Colonic mucosa (tissue), 4 donors: ENCODE measurements around the gene DTNBP1. TPM values are rescaled to one million over a fixed set of nuclear protein-coding genes. Genes with fewer than 3 reads are reported as not detected.

ENCODE experiments used
- DNase-seq: peaks from one replicate; pipeline ENCODE4 v3.0.0-alpha.2; 2020
- H3K27ac ChIP-seq: fragments of 200-600 bp; one replicate; pipeline ENCODE4 v1.8.0; 2021
- H3K27me3 ChIP-seq: fragments of 200-600 bp; one replicate; pipeline ENCODE4 v1.8.0; 2021
- H3K36me3 ChIP-seq: fragments of 200-600 bp; one replicate; pipeline ENCODE4 v1.8.0; 2021
- H3K4me1 ChIP-seq: fragments of 200-600 bp; one replicate; pipeline ENCODE4 v1.8.0; 2021; ENCODE audit warnings: mild to moderate bottlenecking
- H3K4me3 ChIP-seq: fragments of 200-600 bp; one replicate; pipeline ENCODE4 v1.8.0; 2021
- H3K9ac ChIP-seq, 2 donors: one replicate each; pipeline ENCODE4 v1.7.0; 2013; ENCODE audit warnings: control low read depth in 2 of 2, low read depth in 2 of 2, low read length in 2 of 2
- H3K9me3 ChIP-seq: fragments of 200-600 bp; one replicate; pipeline ENCODE4 v1.8.0; 2021
- CTCF ChIP-seq: fragments of 200-600 bp; IDR thresholded peaks from one replicate; pipeline ENCODE4 v1.8.0; 2022; ENCODE audit warnings: antibody characterized with exemption, mild to moderate bottlenecking
- intact Hi-C: fragments of 100-400 bp; cut with DNase I; formaldehyde crosslinking; loops from one replicate; pipeline ENCODE4 v1.14.1; 2022
- total RNA-seq, 2 donors: library from RNA; stranded (reverse); fragmentation: NEBNext Ultra II Directional in 1 of 2; extraction: Animal tissue kit (Norgen Biotek cat#: 25700) in 1 of 2; gene quantifications; one replicate each; pipeline ENCODE4 v1.2.1, GENCODE V29; 2021
- donor health status: healthy.
- donor health status: DM: no; HTN: no; CAD: no.
- donor health status: DM: no; HTN: no; CAD: no.

DTNBP1 gene
- total RNA-seq, 2 donors from 2014 or later = 17.4 to 22.0 TPM

- Histone ChIP-seq H3K27ac (no peak overlapping the region), H3K4me1 (no peaks in the 10 kb centered on the region), H3K9me3 (no peaks in the 10 kb centered on the region), H3K27me3 (no peaks in the 10 kb centered on the region), H3K4me3 (no peak overlapping the region), H3K9ac (no peak overlapping the region), H3K36me3 (no peaks in the 10 kb centered on the region)
- DNase-seq = no peak
- no peak for TF ChIP-seq CTCF
- intact Hi-C loops = no loop called here
These were observed 185.1 kb downstream of the DTNBP1 start for GRCh38 chr6:15477746-15478145.

GRCh38 chr6:15476631-15477380, 186.0 kb downstream of the DTNBP1 start:
- no peak for DNase-seq
- intact Hi-C loops = no loop called here
- no peak overlapping the region for H3K27ac ChIP-seq
- H3K27me3 ChIP-seq = no peaks in the 10 kb centered on the region
- no peak overlapping the region for H3K4me3 ChIP-seq
- no peak for TF ChIP-seq CTCF
- H3K9me3 ChIP-seq = no peaks in the 10 kb centered on the region
- H3K4me1 ChIP-seq = no peaks in the 10 kb centered on the region
- H3K36me3 ChIP-seq = no peaks in the 10 kb centered on the region
- H3K9ac ChIP-seq = no peak overlapping the region

GRCh38 chr6:15475872-15476271, 187.0 kb downstream of the DTNBP1 start:
- Histone ChIP-seq H3K4me3 (no peak overlapping the region), H3K27ac (no peak overlapping the region), H3K9me3 (no peaks in the 10 kb centered on the region), H3K36me3 (no peaks in the 10 kb centered on the region), H3K4me1 (no peaks in the 10 kb centered on the region), H3K27me3 (no peaks in the 10 kb centered on the region), H3K9ac (no peak overlapping the region)
- intact Hi-C loops = no loop called here
- TF ChIP-seq CTCF = no peak
- no peak for DNase-seq

- Histone ChIP-seq H3K27me3 (no peaks in the 10 kb centered on the region), H3K4me1 (no peaks in the 10 kb centered on the region), H3K9me3 (no peaks in the 10 kb centered on the region), H3K36me3 (no peaks in the 10 kb centered on the region), H3K4me3 (no peak overlapping the region), H3K27ac (no peak overlapping the region), H3K9ac (no peak overlapping the region)
- no peak for DNase-seq
- no peak for TF ChIP-seq CTCF
- intact Hi-C loops = no loop called here
These were observed 187.6 kb downstream of the DTNBP1 start for GRCh38 chr6:15475261-15475660.

- no peaks in the 10 kb centered on the region for H3K9me3 ChIP-seq
- DNase-seq = no peak
- H3K27ac ChIP-seq = no peak overlapping the region
- H3K36me3 ChIP-seq = no peaks in the 10 kb centered on the region
- no peak for TF ChIP-seq CTCF
- no peak overlapping the region for H3K9ac ChIP-seq
- H3K27me3 ChIP-seq = no peaks in the 10 kb centered on the region
- H3K4me3 ChIP-seq = no peak overlapping the region
- intact Hi-C loops = no loop called here
- H3K4me1 ChIP-seq = no peaks in the 10 kb centered on the region
These were observed 188.6 kb downstream of the DTNBP1 start for GRCh38 chr6:15474196-15474595.
